HG02610 (cell line): ENCODE data around the gene SPDYE3.

Experiments
- ATAC-seq: cut with Tn5 transposase; IDR thresholded peaks from one replicate; pipeline ENCODE4 v1.9.1; 2021; ENCODE audit warnings: mild to moderate bottlenecking, moderate library complexity; ENCODE audit not compliant: unreplicated experiment

The SPDYE3 gene

GRCh38 chr7:100369105-100369504, 61.6 kb downstream of the SPDYE3 start:
- ATAC-seq, result peak; percentile 47

- no peak for ATAC-seq
These were observed 62.8 kb downstream of the SPDYE3 start for GRCh38 chr7:100370303-100370702.

GRCh38 chr7:100370746-100371145, 63.2 kb downstream of the SPDYE3 start:
- ATAC-seq, result no peak

GRCh38 chr7:100371561-100372171, 64.2 kb downstream of the SPDYE3 start:
- no peak for ATAC-seq
